ENCODE results near the gene MTARC1. TPM values are rescaled to one million over a fixed set of nuclear protein-coding genes. Genes with fewer than 3 reads are reported as not detected.

MTARC1 gene
- total and polyA plus RNA-seq, 9 of the 15 experiments (the other 6 are each of a cell fraction or from before 2014, with no cell fraction given): 0.07 to 0.14 (median 0.11) TPM; not detected in 6

DNA sequence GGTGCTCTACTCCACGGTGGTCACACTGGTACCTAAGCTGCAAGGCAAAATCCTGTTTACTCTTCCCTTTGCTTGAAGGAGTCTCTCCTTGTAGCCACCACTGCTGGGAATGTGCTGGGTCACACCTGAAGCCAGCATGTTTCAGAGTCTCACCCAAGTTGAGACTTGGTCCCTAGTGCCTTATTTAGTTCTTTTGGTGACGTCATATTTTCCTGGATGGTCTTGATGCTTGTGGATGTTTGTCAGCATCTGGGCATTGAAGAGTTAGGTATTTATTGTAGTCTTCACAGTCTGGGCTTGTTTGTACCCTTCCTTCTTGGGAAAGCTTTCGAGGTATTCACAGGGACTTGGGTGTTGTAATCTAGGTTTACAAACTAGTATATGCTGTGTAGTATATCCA is 44.2 kb upstream of the MTARC1 start:
- POLR2A ChIA-PET: no interaction called here
- H4K20me1 ChIP-seq (replicated peaks; ENCODE audit: control insufficient read depth, insufficient read depth, low read length): no peaks in the 10 kb centered on the region
- FAIRE-seq: no peak
- no peaks in the 10 kb centered on the region for H3K9me1 ChIP-seq (ENCODE audit: control insufficient read depth, insufficient read depth, low read length)
- no peak overlapping the region for H3K27ac ChIP-seq (ENCODE audit: extremely low read depth, low read depth, low read length)
- no peak for DNase-seq (ENCODE audit: extremely low read depth in 1 of 4, low spot score in 3 of 4)
- WGBS (ENCODE audit: insufficient coverage, low coverage, missing lambda C conversion rate): 2% methylated on average over 3 of the region's 3 CpGs
- H3K4me1 ChIP-seq (replicated peaks in 1 of 2; ENCODE audit: control insufficient read depth in 2 of 2, insufficient read depth in 2 of 2, low read length in 2 of 2): no peaks in the 10 kb centered on the region
- BruUV-seq (replicated peaks): no TSS peak
- no peak overlapping the region for H3K9ac ChIP-seq (ENCODE audit: insufficient read depth in 1 of 2, low read depth in 2 of 2, low read length in 2 of 2)
- CTCF ChIA-PET (ENCODE audit: low intra/inter-chr PET ratio): no interaction called here
- no peaks in the 10 kb centered on the region for H3K9me3 ChIP-seq (replicated peaks; ENCODE audit: control insufficient read depth, insufficient read depth, low read depth, low read length)
- ATAC-seq: no peak
- no peak overlapping the region for H3K4me2 ChIP-seq (ENCODE audit: insufficient read depth, low read length)
- peaks cover 5 to 15% of the 10 kb centered on the region in 2 experiments for H3K27me3 ChIP-seq (ENCODE audit: control insufficient read depth in 2 of 2, insufficient read depth in 2 of 2, low read length in 2 of 2)
- no peak overlapping the region for H2AFZ ChIP-seq (ENCODE audit: low read depth, low read length)
- no peaks in the 10 kb centered on the region for H3K79me2 ChIP-seq (ENCODE audit: control insufficient read depth, insufficient read depth, low read length)
- TF ChIP-seq, protein P1, sequence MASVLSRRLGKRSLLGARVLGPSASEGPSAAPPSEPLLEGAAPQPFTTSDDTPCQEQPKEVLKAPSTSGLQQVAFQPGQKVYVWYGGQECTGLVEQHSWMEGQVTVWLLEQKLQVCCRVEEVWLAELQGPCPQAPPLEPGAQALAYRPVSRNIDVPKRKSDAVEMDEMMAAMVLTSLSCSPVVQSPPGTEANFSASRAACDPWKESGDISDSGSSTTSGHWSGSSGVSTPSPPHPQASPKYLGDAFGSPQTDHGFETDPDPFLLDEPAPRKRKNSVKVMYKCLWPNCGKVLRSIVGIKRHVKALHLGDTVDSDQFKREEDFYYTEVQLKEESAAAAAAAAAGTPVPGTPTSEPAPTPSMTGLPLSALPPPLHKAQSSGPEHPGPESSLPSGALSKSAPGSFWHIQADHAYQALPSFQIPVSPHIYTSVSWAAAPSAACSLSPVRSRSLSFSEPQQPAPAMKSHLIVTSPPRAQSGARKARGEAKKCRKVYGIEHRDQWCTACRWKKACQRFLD (CRISPR knock-in tag; IDR thresholded peaks at IDR 0.05): no peak
- TF ChIP-seq JUNB (CRISPR knock-in tag; conservative IDR thresholded peaks at IDR 0.05): 0 out of 2 replicates have a peak, but pooled peaks have one; percentile 28
- TF ChIP-seq SMARCB1 (IDR thresholded peaks at IDR 0.05; ENCODE audit: insufficient read length, low read depth): no peak
- TF ChIP-seq ATF7 (IDR thresholded peaks at IDR 0.05): peak; percentile 76
- TF ChIP-seq, protein P2, sequence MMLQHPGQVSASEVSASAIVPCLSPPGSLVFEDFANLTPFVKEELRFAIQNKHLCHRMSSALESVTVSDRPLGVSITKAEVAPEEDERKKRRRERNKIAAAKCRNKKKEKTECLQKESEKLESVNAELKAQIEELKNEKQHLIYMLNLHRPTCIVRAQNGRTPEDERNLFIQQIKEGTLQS (IDR thresholded peaks at IDR 0.05): peak; percentile 71; the same call in 1 of the 2 replicates
- TF ChIP-seq, protein P2 (CRISPR knock-in tag; conservative IDR thresholded peaks at IDR 0.05): no peak
- TF ChIP-seq, protein P3, sequence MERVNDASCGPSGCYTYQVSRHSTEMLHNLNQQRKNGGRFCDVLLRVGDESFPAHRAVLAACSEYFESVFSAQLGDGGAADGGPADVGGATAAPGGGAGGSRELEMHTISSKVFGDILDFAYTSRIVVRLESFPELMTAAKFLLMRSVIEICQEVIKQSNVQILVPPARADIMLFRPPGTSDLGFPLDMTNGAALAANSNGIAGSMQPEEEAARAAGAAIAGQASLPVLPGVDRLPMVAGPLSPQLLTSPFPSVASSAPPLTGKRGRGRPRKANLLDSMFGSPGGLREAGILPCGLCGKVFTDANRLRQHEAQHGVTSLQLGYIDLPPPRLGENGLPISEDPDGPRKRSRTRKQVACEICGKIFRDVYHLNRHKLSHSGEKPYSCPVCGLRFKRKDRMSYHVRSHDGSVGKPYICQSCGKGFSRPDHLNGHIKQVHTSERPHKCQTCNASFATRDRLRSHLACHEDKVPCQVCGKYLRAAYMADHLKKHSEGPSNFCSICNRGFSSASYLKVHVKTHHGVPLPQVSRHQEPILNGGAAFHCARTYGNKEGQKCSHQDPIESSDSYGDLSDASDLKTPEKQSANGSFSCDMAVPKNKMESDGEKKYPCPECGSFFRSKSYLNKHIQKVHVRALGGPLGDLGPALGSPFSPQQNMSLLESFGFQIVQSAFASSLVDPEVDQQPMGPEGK (CRISPR knock-in tag; IDR thresholded peaks at IDR 0.05; ENCODE audit: borderline replicate concordance): no peak
- TF ChIP-seq FOXJ2 (tag; IDR thresholded peaks at IDR 0.05): no peak
- TF ChIP-seq NCOA6 (IDR thresholded peaks at IDR 0.05): no peak
- TF ChIP-seq ATF1 (CRISPR knock-in tag; IDR thresholded peaks at IDR 0.05): no peak
- peak; percentile 45 for TF ChIP-seq ATF1 (tag; IDR thresholded peaks at IDR 0.05)
- no peak for TF ChIP-seq PHF8 (IDR thresholded peaks at IDR 0.05; ENCODE audit: borderline replicate concordance, low read length)
- intact Hi-C loops (cut with micrococcal nuclease) (no loop called here), in situ Hi-C loops (cut with MboI) (no loop called here)
- H3K4me3 ChIP-seq: no peak overlapping the region
- no peaks in the 10 kb centered on the region for H3K36me3 ChIP-seq (ENCODE audit: control insufficient read depth, insufficient read depth, low read length)
